SH-SY5Y (cell line): ENCODE results near the gene DNAL4.

Experiments
- GATA2 ChIP-seq: IDR thresholded peaks from 2 replicates; pipeline ENCODE4 v1.6.1; 2011; ENCODE audit warnings: mild to moderate bottlenecking, low read depth, low read length
- GATA3 ChIP-seq: IDR thresholded peaks from 2 replicates; pipeline ENCODE4 v1.6.1; 2011; ENCODE audit warnings: low read depth, mild to moderate bottlenecking, low read length, moderate library complexity

Gene DNAL4

GRCh38 chr22:38793721-38794466 is at the start of gene DNAL4:
Gene DNAL4 (minus strand): TSS chr22:38794143. CDS start chr22:38782731, 11,412 bp downstream.
- no peak for TF ChIP-seq GATA3
- TF ChIP-seq GATA2: no peak

- TF ChIP-seq GATA3 (no peak), GATA2 (no peak)
These were observed 49.3 kb upstream of the DNAL4 start for GRCh38 chr22:38843201-38843656.

- TF ChIP-seq GATA2: no peak
- no peak for TF ChIP-seq GATA3
These were observed 48.7 kb upstream of the DNAL4 start for GRCh38 chr22:38842512-38843200.

GRCh38 chr22:38841635-38842034 is 47.7 kb upstream of the DNAL4 start:
- no peak for TF ChIP-seq GATA2
- TF ChIP-seq GATA3: no peak

GRCh38 chr22:38841211-38841610 is 47.3 kb upstream of the DNAL4 start:
- TF ChIP-seq GATA3: no peak
- no peak for TF ChIP-seq GATA2

GRCh38 chr22:38840129-38840528 is 46.2 kb upstream of the DNAL4 start:
- no peak for TF ChIP-seq GATA3
- no peak for TF ChIP-seq GATA2

GRCh38 chr22:38839686-38840085 is 45.7 kb upstream of the DNAL4 start:
- no peak for TF ChIP-seq GATA3

- TF ChIP-seq GATA2 (no peak), GATA3 (no peak)
These were observed 43.5 kb upstream of the DNAL4 start for GRCh38 chr22:38837414-38837928.

GRCh38 chr22:38835888-38836301 is 42.0 kb upstream of the DNAL4 start:
- TF ChIP-seq GATA3: no peak
- TF ChIP-seq GATA2: no peak

- no peak for TF ChIP-seq GATA3
- TF ChIP-seq GATA2: no peak
These were observed 41.0 kb upstream of the DNAL4 start for GRCh38 chr22:38834991-38835390.

GRCh38 chr22:38834215-38834953 is 40.4 kb upstream of the DNAL4 start:
- TF ChIP-seq GATA2: no peak
- no peak for TF ChIP-seq GATA3

- TF ChIP-seq GATA3 (no peak), GATA2 (no peak)
These were observed 39.1 kb upstream of the DNAL4 start for GRCh38 chr22:38833061-38833460.

- TF ChIP-seq GATA2 (no peak), GATA3 (no peak)
These were observed 38.3 kb upstream of the DNAL4 start for GRCh38 chr22:38832005-38832978.
